Measurements from ENCODE around the gene ATXN10. TPM values are rescaled to one million over a fixed set of nuclear protein-coding genes. Genes with fewer than 3 reads are reported as not detected.
A peak's percentile ranks its signal among the peaks of the same experiment; 100 is the strongest.

Gene ATXN10
- total RNA-seq, 1 donor from 2014 or later: 232 TPM

DNA sequence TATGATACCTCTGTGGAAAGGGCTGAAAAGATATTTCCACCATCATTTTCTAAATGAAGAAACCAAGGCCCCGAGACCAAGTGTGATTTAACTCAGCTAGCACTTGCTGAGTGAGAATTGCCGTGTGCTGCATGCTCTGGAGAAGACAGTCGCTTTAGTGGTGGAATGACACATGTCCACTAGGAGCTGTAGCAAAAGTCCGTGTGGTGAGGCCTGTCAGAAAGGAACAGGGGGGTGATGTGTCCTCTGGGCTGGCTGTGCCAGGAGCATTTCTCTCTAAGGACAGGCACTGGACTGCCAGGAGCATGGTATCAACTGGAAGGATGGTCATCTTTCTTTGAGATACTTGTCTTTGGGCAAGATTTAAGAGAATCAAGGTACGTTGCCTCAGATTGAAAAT lies 72.8 kb downstream of the ATXN10 start:
- TF ChIP-seq, protein P1, sequence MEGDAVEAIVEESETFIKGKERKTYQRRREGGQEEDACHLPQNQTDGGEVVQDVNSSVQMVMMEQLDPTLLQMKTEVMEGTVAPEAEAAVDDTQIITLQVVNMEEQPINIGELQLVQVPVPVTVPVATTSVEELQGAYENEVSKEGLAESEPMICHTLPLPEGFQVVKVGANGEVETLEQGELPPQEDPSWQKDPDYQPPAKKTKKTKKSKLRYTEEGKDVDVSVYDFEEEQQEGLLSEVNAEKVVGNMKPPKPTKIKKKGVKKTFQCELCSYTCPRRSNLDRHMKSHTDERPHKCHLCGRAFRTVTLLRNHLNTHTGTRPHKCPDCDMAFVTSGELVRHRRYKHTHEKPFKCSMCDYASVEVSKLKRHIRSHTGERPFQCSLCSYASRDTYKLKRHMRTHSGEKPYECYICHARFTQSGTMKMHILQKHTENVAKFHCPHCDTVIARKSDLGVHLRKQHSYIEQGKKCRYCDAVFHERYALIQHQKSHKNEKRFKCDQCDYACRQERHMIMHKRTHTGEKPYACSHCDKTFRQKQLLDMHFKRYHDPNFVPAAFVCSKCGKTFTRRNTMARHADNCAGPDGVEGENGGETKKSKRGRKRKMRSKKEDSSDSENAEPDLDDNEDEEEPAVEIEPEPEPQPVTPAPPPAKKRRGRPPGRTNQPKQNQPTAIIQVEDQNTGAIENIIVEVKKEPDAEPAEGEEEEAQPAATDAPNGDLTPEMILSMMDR (conservative IDR thresholded peaks at IDR 0.05): no peak
- Mint-ChIP-seq H3K36me3 (ENCODE audit: low read depth) (peaks cover 39% of the 10 kb centered on the region), H3K27me3 (ENCODE audit: low read depth) (no peaks in the 10 kb centered on the region), H3K9me3 (no peaks in the 10 kb centered on the region), H3K4me1 (peaks cover 17% of the 10 kb centered on the region), H3K27ac (ENCODE audit: unreplicated experiment) (no peak overlapping the region), H3K4me3 (no peak overlapping the region)
- DNase-seq (ENCODE audit: low read depth, low spot score): no peak

DNA sequence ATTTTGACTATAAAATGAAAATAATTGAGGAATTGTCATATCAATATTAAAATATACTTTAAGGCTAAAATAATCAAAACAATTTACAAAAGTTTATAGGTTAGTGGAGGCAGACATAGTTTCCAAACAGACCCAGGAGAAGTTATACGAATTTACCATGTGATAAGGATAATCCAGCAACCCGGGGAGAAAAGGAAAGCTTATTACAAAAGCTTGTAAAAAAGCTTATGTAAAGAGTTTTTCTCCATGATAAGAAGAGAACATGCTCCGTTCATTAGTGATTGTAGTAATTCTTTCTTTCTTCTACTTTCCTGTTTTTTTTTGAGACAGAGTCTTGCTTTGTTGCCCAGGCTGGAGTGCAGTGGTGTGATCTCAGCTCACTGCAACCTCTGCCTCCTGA lies 79.0 kb downstream of the ATXN10 start:
- Mint-ChIP-seq H3K4me1 (peaks cover 7% of the 10 kb centered on the region), H3K27me3 (ENCODE audit: low read depth) (no peaks in the 10 kb centered on the region), H3K27ac (ENCODE audit: unreplicated experiment) (no peak overlapping the region), H3K4me3 (no peak overlapping the region), H3K36me3 (ENCODE audit: low read depth) (peaks cover 8% of the 10 kb centered on the region), H3K9me3 (no peaks in the 10 kb centered on the region)
- TF ChIP-seq, protein P1 (conservative IDR thresholded peaks at IDR 0.05): no peak
- DNase-seq (ENCODE audit: low read depth, low spot score): no peak

DNA sequence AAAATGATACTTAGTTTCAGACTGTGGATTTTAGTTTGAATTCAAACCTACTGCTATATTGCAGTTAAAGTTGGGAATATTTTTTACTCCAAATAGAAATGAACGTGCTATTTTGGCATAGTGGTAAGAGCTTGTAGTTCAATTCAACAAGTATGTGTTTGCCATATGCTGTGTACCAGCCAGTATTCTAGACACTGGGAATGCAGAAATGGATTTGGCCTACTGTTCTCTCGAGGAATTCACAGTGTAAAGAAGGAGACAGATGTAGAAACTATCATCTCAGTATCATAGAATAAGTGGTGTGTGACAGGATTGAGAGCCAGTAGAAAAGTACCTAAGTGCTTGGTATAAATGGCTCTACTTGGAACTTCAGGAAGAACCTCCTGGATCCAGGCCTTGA lies 80.4 kb downstream of the ATXN10 start:
- Mint-ChIP-seq H3K4me3 (no peak overlapping the region), H3K27ac (ENCODE audit: unreplicated experiment) (no peak overlapping the region), H3K4me1 (peaks cover 13% of the 10 kb centered on the region), H3K36me3 (ENCODE audit: low read depth) (peaks cover 8% of the 10 kb centered on the region), H3K27me3 (ENCODE audit: low read depth) (no peaks in the 10 kb centered on the region), H3K9me3 (no peaks in the 10 kb centered on the region)
- TF ChIP-seq, protein P1 (conservative IDR thresholded peaks at IDR 0.05): no peak
- DNase-seq (ENCODE audit: low read depth, low spot score): no peak

DNA sequence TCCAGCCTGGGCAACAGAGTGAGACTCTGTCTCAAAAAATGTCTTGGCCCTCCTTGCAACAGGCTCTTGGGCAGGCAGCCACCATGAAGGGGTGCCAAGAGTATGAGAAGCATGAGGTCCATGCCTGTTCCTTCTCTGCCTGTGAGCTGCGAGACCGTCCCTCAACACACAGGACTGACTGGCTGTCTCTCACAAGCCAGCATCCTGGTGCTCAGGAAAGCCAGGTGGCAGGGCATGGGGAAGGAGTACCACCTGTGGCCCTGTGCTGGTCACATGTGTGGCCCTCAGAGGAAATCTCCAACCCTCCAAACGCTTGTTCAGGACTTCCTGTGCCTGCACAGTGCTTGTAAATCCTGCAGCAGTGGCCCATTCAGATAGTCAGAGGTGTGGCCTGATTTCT lies 83.2 kb downstream of the ATXN10 start:
- Mint-ChIP-seq H3K27me3 (ENCODE audit: low read depth) (no peaks in the 10 kb centered on the region), H3K9me3 (no peaks in the 10 kb centered on the region), H3K4me3 (no peak overlapping the region), H3K27ac (ENCODE audit: unreplicated experiment) (peak overlapping the region; percentile 43), H3K4me1 (peaks cover 16% of the 10 kb centered on the region), H3K36me3 (ENCODE audit: low read depth) (peaks cover 8% of the 10 kb centered on the region)
- TF ChIP-seq, protein P1 (conservative IDR thresholded peaks at IDR 0.05): no peak
- no peak for DNase-seq (ENCODE audit: low read depth, low spot score)

DNA sequence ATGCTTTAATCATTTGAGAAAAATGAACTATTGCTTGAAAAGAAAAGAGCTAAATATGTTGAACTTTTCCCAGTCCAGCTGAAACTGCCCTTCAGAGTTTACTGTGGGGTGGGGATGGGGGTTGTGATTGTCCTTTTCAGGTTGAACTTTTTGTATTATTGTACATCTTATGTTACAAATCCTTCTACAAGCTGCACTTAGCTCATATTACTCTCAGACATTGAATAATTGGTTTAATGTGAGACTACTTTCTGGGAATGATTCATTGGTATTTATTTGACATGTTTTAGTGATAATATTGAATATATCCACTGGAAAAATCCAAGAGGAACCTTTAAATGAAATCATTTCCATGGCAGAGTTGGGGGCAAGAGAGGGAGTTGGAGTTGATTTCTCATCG lies 84.9 kb downstream of the ATXN10 start:
- Mint-ChIP-seq H3K27ac (ENCODE audit: unreplicated experiment) (no peak overlapping the region), H3K4me1 (peaks cover 10% of the 10 kb centered on the region), H3K9me3 (no peaks in the 10 kb centered on the region), H3K4me3 (no peak overlapping the region), H3K36me3 (ENCODE audit: low read depth) (peaks cover 15% of the 10 kb centered on the region), H3K27me3 (ENCODE audit: low read depth) (no peaks in the 10 kb centered on the region)
- TF ChIP-seq, protein P1 (conservative IDR thresholded peaks at IDR 0.05): no peak
- no peak for DNase-seq (ENCODE audit: low read depth, low spot score)

DNA sequence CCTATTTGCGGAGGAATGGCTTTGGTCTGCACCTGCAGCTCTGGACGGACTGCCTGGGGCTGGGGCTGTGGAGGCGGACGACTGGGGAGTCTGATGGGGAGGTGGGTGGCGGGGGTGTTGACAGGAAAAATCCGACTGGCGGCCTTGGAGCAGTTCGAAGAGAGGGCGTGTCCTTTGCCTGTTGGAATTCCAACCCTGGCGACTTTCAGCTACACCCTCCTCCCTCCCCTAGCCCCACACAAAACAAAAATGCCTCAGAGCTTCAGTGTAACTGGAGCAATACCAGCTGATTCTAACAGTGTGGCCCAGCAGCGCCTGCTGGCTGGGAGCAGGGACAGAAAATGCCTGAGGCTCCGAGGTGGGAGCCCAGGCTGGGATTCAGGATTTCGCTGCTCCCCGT lies 85.4 kb downstream of the ATXN10 start:
- no peak overlapping the region for H3K4me3 Mint-ChIP-seq
- TF ChIP-seq, protein P1 (conservative IDR thresholded peaks at IDR 0.05): no peak
- peaks cover 13% of the 10 kb centered on the region for H3K4me1 Mint-ChIP-seq
- H3K36me3 Mint-ChIP-seq (ENCODE audit: low read depth): peaks cover 15% of the 10 kb centered on the region
- H3K27ac Mint-ChIP-seq (ENCODE audit: unreplicated experiment): no peak overlapping the region
- no peaks in the 10 kb centered on the region for H3K27me3 Mint-ChIP-seq (ENCODE audit: low read depth)
- no peak for DNase-seq (ENCODE audit: low read depth, low spot score)
- H3K9me3 Mint-ChIP-seq: no peaks in the 10 kb centered on the region
